ENCODE data around the gene DDX1.

GRCh38 chr2:15599994-15600393, 8.3 kb downstream of the DDX1 start:
- no peak for TF ChIP-seq ZNF586 (CRISPR knock-in tag; conservative IDR thresholded peaks at IDR 0.05)
- no peak for TF ChIP-seq BRF1 (IDR thresholded peaks at IDR 0.05; ENCODE audit: borderline replicate concordance, extremely low read depth, insufficient read length)
- TF ChIP-seq CEBPZ (IDR thresholded peaks at IDR 0.05; ENCODE audit: borderline replicate concordance, low read depth, low read length), result no peak
- no peak for TF ChIP-seq POLR2A (conservative IDR thresholded peaks at IDR 0.05)
- no peak for TF ChIP-seq PHB2 (IDR thresholded peaks at IDR 0.05; ENCODE audit: low read depth)
- no peak for TF ChIP-seq TCF7 (IDR thresholded peaks at IDR 0.05; ENCODE audit: borderline replicate concordance)
- no peak for TF ChIP-seq WHSC1 (IDR thresholded peaks at IDR 0.05; ENCODE audit: low read length)

Measured in K562 (cell line).